ENCODE results near the gene HERC3.

GRCh38 chr4:88618782-88619485, 26.7 kb downstream of the HERC3 start:
- no peak for TF ChIP-seq EZH2 (IDR thresholded peaks at IDR 0.05)
- no peak for TF ChIP-seq POLR2AphosphoS5 (IDR thresholded peaks at IDR 0.05; ENCODE audit: borderline replicate concordance, low read depth, low read length)

All from SK-N-MC (cell line).